Measurements from ENCODE around the gene CDH22.

The CDH22 gene

GRCh38 chr20:46215913-46216707, 92.2 kb downstream of the CDH22 start:
- no peak for DNase-seq (ENCODE audit: low read depth in 2 of 2)

- no peak for DNase-seq (ENCODE audit: low read depth in 2 of 2)
These were observed 93.3 kb downstream of the CDH22 start for GRCh38 chr20:46214824-46215488.

- DNase-seq (ENCODE audit: low read depth in 2 of 2), result no peak
These were observed 94.1 kb downstream of the CDH22 start for GRCh38 chr20:46213946-46214823.

- DNase-seq (ENCODE audit: low read depth in 2 of 2), result no peak
These were observed 95.4 kb downstream of the CDH22 start for GRCh38 chr20:46212876-46213275.

GRCh38 chr20:46212252-46212651, 96.0 kb downstream of the CDH22 start:
- no peak for DNase-seq (ENCODE audit: low read depth in 2 of 2)

GRCh38 chr20:46211331-46211722, 97.0 kb downstream of the CDH22 start:
- no peak for DNase-seq (ENCODE audit: low read depth in 2 of 2)

- no peak for DNase-seq (ENCODE audit: low read depth in 2 of 2)
These were observed 97.5 kb downstream of the CDH22 start for GRCh38 chr20:46210672-46211330.

- DNase-seq (ENCODE audit: low read depth in 2 of 2), result no peak
These were observed 98.2 kb downstream of the CDH22 start for GRCh38 chr20:46209930-46210671.

- no peak for DNase-seq (ENCODE audit: low read depth in 2 of 2)
These were observed 100.5 kb downstream of the CDH22 start for GRCh38 chr20:46207793-46208192.

- DNase-seq (ENCODE audit: low read depth in 2 of 2), result no peak
These were observed 101.2 kb downstream of the CDH22 start for GRCh38 chr20:46206992-46207549.

- no peak for DNase-seq (ENCODE audit: low read depth in 2 of 2)
These were observed 102.3 kb downstream of the CDH22 start for GRCh38 chr20:46206025-46206424.

GRCh38 chr20:46205349-46205748, 102.9 kb downstream of the CDH22 start:
- DNase-seq (ENCODE audit: low read depth in 2 of 2), result no peak

GRCh38 chr20:46204594-46205186, 103.6 kb downstream of the CDH22 start:
- no peak for DNase-seq (ENCODE audit: low read depth in 2 of 2)

GRCh38 chr20:46203510-46203837, 104.8 kb downstream of the CDH22 start:
- DNase-seq (ENCODE audit: low read depth in 2 of 2), result no peak

GRCh38 chr20:46202766-46203509, 105.4 kb downstream of the CDH22 start:
- DNase-seq (ENCODE audit: low read depth in 2 of 2), result no peak

- DNase-seq (ENCODE audit: low read depth in 2 of 2), result no peak
These were observed 107.4 kb downstream of the CDH22 start for GRCh38 chr20:46200582-46201570.

GRCh38 chr20:46199198-46199597, 109.1 kb downstream of the CDH22 start:
- no peak for DNase-seq (ENCODE audit: low read depth in 2 of 2)

GRCh38 chr20:46196990-46197389, 111.3 kb downstream of the CDH22 start:
- DNase-seq (ENCODE audit: low read depth in 2 of 2), result no peak
